ENCODE measurements around the gene UPP2.

Gene UPP2

DNA sequence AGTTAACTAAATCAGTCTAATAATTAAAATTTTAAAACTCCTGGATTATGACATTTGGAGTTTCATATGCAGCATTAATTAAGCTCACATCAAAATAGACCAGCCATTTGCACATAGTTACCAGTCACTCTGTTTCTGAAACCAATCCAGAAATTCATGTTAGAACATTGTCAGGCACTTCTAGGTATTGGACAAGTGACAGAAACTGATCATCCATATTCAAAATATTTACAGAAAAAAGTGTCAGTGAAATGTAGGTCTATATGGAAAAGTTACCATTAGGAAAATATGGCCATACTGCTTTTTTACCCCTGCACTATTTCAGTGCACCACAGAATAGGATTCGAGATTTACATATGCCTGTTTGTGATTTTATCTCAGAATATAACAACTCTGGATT lies 33.4 kb downstream of the UPP2 start:
- DNase-seq (ENCODE audit: low read depth in 2 of 2, low spot score in 1 of 2) = no peak

- DNase-seq (ENCODE audit: low read depth in 2 of 2, low spot score in 1 of 2) = no peak
Observed at GRCh38 chr2:158138255-158138654, 36.6 kb downstream of the UPP2 start.

DNA sequence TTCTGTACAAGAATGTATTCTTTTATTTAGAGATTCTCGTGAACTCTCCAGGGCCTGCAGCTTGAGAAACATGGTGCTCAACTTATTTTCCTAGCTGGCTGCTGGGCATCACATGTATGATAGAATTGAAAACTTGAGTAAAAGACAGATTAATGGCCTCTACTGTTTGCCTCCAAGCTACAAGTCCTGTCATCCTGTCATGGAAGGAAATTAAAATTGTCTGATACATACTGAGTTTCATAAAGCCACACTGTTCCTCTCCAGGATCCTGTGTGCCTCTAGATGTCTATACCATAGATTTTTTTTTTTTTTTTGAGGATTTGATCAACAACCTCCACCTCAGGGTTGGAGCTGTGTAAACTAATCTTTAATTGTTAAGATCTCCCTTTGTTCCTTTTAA lies 38.5 kb downstream of the UPP2 start:
- DNase-seq (ENCODE audit: low read depth in 2 of 2, low spot score in 1 of 2) = no peak

DNA sequence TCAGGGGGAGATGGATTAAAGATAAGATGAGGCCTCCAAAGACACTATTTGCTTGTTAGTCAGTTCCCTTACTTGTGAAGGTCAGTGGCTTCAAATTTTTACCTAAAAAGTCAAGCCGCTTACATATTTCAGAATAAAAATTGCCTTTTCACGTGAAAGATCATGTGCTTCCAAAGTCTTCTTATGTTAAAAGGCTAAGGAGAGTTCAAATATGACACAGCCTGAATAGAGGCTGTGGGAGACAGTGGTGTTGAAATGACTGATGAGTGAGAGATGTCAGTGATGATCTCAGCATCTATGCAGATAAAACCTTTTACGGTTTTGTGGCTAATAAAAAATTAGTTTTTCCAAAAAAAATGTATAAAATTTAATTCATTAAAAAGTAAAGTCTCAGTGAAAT lies 40.5 kb downstream of the UPP2 start:
- DNase-seq (ENCODE audit: low read depth in 2 of 2, low spot score in 1 of 2) = no peak

DNA sequence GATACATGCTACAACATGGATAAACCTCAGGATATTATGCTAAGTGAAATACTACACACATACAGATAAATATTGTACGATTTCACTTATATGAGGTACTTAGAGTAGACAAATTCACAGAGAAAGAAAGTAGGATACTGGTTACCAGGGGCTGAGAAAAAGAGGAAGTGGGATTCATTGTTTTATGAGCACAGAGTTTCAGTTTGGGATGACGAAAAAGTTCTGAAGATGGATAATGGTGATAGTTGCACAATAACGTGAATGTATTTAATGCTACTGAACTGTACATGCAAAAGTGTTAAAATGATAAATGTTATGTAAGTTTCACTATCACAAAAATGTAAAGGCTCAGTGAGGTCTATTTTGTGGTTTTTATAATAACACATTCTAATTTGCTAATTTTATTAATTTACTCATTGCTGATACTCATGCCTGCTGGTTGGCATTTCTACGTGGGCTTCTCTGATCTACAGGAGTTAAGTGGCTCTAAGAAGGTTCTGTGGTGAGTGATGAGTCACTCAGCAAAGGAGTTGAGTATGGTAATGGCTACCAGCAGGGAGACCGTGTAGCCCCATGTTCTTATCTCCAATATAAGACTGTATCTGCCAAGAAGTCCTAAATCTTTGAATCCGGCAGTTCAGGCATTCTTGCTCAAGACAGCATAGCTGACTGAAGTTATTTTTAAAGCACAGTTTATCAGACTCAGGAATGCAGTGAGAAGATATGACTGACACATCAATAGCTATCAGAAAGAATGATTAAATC lies 41.1 kb downstream of the UPP2 start:
- DNase-seq (ENCODE audit: low read depth in 2 of 2, low spot score in 1 of 2) = no peak

- DNase-seq (ENCODE audit: low read depth in 2 of 2, low spot score in 1 of 2) = no peak
Observed at GRCh38 chr2:158143703-158144360, 42.2 kb downstream of the UPP2 start.

DNA sequence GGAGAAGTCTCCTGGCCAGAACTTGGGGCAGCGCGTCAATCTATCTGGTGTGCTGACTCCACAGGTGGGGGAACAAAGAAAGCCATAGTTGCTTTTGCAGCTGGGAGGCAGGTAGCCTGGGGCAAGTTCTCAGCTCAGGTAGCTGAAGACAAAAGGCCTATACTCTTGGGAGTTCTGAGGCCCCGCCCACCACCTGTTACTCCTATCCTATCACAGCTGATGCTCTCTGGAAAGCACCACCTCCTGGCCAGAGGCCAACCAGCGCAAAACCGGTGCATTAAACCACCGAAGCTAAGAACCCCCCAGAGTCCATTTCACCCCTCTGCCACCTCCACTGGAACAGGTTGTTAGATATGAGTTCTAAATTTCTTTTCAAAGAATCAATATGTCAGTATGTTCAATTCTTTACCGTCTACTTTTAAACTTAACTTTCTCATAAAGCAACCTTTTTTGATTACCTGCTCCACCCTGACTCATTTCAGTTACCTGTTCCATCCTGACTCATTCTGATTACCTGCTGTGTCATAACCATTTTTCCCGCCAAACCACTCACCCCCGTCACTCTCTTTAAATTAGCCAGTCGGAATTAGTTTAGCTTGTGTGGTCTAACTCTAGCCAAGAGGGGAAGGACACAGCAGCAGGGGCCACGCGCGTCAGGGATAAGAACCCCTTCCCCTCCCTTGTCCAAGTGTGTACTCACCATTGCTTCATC lies 43.4 kb downstream of the UPP2 start:
- DNase-seq (ENCODE audit: low read depth in 2 of 2, low spot score in 1 of 2) = no peak

DNA sequence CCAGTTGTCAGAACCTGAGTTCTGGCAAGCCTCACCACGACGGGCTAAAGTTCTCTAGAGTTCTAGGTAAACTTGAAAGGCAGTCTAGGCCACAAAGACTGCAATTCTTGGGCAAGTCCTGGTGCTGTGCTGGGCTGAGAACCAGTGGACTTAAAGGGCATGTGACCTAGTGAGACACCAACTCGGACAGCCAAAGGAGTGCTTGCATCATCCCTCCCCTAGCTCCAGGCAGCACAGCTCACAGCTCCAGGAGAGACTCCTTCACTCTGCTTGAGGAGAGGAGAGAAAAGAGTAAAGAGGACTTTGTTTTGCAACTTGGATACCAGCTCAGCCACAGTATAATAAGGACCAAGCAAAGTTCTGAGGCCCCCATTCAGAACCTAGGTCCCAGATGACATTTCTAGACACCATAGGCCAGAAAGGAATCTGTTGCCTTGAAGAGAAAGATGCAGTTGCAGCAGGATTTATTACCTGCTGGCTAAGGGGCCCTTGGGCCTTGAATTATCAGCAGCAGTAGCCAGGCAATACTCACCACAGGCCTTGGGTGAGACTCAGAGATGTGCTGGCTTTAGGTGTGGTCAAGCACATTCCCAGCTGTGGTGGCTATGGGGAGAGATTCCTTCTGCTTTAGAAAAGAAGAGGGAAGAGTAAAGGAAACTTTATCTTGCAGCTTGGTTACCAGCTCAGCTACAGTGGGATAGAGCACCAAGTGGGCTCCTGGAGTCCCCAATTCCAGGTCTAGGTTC lies 51.8 kb downstream of the UPP2 start:
- DNase-seq (ENCODE audit: low read depth in 2 of 2, low spot score in 1 of 2) = no peak

- DNase-seq (ENCODE audit: low read depth in 2 of 2, low spot score in 1 of 2) = no peak
Observed at GRCh38 chr2:158154596-158154995, 52.9 kb downstream of the UPP2 start.

DNA sequence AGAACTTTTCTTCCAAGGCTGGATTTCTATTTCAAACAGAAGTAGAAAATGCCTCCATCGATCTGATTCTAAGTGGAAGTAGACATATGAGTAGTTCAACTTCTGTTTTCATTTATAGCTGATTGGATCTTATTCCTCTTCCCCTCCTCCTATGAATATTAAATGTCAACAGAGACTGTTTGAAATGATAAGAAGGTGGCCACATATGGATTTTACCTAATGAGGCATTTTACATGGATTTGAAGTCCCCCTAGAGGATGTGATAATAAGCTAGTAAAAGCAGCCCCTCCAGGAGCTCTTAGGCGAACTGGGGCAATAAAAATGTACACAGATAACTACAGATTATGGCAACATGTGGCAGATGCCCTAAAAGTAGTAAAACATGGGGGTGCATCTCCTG lies 71.0 kb downstream of the UPP2 start:
- DNase-seq (ENCODE audit: low read depth in 2 of 2, low spot score in 1 of 2) = no peak

DNA sequence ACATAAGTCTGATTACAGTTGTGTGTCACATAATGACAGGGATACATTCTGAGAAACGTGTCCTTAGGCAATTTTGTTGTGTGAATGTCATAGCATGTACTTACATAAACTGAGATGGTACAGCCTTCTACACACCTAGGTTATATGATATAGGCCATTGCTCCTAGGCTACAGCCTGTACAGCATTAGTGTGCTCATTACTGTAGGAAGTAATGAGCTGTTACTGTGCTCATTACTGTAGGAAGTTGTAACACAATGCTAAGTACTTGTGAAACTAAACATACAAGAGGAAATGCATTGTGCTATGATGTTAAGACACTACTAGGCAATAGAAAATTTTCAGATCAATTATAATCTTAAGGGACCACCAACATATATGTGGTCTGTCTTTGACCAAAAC lies 72.8 kb downstream of the UPP2 start:
- no peak for DNase-seq (ENCODE audit: low read depth in 2 of 2, low spot score in 1 of 2)

- no peak for DNase-seq (ENCODE audit: low read depth in 2 of 2, low spot score in 1 of 2)
Observed at GRCh38 chr2:158174956-158175355, 73.3 kb downstream of the UPP2 start.

DNA sequence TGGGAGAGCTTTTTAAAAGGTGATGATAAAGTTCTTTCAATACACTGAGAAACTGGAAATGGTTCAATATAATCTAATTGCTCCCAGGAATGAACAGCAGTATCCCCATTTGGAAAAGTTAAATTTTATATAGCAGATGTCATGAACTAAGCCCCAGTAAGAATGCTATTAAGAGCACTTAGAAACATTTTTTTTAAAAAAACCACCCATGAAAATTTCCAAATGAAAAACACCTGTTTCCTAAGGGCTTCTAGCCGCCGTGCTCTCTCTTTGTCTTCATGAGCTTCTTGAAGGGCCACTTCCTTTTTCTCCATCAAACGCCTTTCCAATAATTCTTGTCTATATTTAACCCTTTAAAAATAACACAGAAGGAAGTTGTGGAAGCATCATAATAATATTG lies 77.0 kb downstream of the UPP2 start:
- DNase-seq (ENCODE audit: low read depth in 2 of 2, low spot score in 1 of 2) = no peak

- DNase-seq (ENCODE audit: low read depth in 2 of 2, low spot score in 1 of 2) = no peak
Observed at GRCh38 chr2:158179660-158180059, 78.0 kb downstream of the UPP2 start.

DNA sequence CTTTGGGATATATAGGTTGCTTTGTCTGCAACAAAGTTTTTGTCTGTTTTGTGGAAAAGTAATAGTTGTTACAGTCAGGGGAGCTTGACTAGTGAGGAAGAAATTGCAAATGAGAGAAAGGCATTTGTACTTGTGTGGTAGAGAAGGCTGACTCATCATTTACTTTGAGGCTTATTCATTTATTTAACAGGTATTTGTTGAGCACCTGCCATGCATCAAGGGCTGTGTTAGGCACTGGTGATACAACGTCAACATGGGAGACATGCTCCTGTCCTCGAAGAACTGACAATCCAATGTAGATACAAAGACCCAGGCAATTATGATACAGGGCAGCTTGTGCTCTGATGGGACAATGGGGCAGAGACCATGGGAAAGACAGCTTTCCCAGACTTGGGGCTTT lies 79.5 kb downstream of the UPP2 start:
- no peak for DNase-seq (ENCODE audit: low read depth in 2 of 2, low spot score in 1 of 2)

- DNase-seq (ENCODE audit: low read depth in 2 of 2, low spot score in 1 of 2) = no peak
Observed at GRCh38 chr2:158182676-158183295, 81.1 kb downstream of the UPP2 start.

DNA sequence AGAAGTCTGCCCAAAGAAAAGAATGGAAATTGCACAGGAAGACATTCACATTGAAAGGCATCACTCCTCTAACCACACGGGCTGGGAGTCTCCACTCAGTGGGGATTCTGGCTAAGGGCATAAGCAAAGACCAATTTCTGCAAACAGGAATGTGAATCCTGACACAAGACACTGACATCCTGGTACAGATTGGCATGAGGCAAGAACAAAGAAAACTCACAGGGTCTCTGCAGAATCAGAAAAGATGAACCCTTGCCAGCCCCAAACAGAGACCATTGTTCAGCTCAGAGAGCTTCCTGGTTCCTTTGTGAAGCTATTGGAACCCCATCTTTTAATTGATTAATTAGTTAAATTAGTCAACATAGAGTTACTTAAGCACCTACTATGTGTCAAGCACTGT lies 82.3 kb downstream of the UPP2 start:
- DNase-seq (ENCODE audit: low read depth in 2 of 2, low spot score in 1 of 2) = no peak

DNA sequence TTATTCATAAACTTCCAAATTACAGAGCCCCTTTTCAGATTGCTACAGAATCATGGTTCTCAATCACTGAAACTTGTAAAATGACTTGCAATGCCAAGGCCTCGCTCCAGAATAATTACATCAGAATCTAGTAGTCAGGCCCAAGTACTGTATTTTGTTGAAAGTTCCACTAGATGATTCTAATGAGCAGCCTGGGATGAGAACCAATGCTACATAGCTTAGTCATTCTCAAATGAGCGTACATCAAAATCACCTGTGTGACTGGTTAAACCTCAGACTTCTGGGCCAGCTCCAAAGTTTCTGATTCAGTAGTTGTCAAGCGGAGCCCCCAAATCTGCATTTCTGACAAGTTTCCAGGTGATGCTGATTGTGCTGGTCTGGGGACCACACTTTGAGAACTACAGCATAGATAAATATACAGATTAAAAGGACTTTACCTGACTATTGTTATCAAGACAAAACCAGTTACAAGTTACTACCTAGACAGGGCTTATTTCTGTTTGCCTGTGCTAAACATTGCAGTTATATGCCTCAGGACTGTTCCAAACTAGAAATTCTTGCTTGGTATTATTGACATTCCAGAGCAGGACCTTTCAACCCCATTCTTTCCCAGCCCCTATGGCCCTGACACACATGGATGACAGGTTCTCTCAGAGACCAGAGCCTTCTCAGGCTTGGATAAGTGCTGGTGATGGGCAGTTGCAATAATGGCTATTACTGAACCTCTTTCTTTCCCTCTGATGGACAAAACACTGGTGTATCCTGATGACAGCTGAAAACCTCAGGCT lies 83.1 kb downstream of the UPP2 start:
- no peak for DNase-seq (ENCODE audit: low read depth in 2 of 2, low spot score in 1 of 2)

Measured in stimulated activated CD8-positive, alpha-beta memory T cell treated with anti-CD3 and anti-CD28 coated beads, Interleukin-4, amount 100 ng/mL, for 1 hour (primary cell).